Mammary epithelial cell (primary cell): ENCODE data around the gene FMO4.

Experiments
- CTCF ChIP-seq, 2 donors: IDR thresholded peaks in 1 of 2; conservative IDR thresholded peaks in 1 of 2; 2 replicates each; pipeline ENCODE4 v1.5.1; 2011 to 2012; ENCODE audit warnings: inconsistent platforms in 2 of 2, low read length in 2 of 2, mild to moderate bottlenecking in 2 of 2, control low read depth in 1 of 2, low read depth in 1 of 2; ENCODE audit not compliant: insufficient read depth in 1 of 2; ENCODE audit errors: extremely low read depth in 1 of 2
- EZH2 ChIP-seq: IDR thresholded peaks from 2 replicates; pipeline ENCODE4 v1.6.1; 2012; ENCODE audit warnings: low read length, inconsistent platforms, borderline replicate concordance

- no peak for TF ChIP-seq CTCF (conservative IDR thresholded peaks at IDR 0.05 in 1 of 2, IDR thresholded peaks at IDR 0.05 in 1 of 2; ENCODE audit: extremely low read depth in 1 of 2, insufficient read depth in 1 of 2, low read depth in 1 of 2, low read length in 2 of 2)
- TF ChIP-seq EZH2 = no peak
Observed at GRCh38 chr1:171367436-171367835, 53.5 kb downstream of the FMO4 start.
